GM12878 (cell line): ENCODE measurements around the gene FSHR. TPM values are rescaled to one million over a fixed set of nuclear protein-coding genes. Genes with fewer than 3 reads are reported as not detected.

Experiments used
- ATAC-seq: fragments of 200-7000 bp; cut with Tn5 transposase; 3 replicates; pipeline ENCODE4 v1.9.1; 2020; ENCODE audit warnings: mild to moderate bottlenecking, moderate library complexity
- BruUV-seq: library from RNA; stranded (reverse); fragments of 400-500 nt; replicated peaks from 2 replicates; lab custom pipeline; 2021; lab: Mats Ljungman, UMichigan
- CTCF ChIA-PET: fragments of 300-600 bp; sonication (Branson Sonifier 250); formaldehyde crosslinking; extraction: SDS; loops from one replicate; lab custom pipeline; 2021; ENCODE audit warnings: inconsistent platforms; lab: Yijun Ruan, JAX
- POLR2A ChIA-PET: fragments of 350-600 bp; formaldehyde crosslinking; extraction: SDS; loops from one replicate; lab custom pipeline; 2021; ENCODE audit warnings: inconsistent platforms; lab: Charles Lee
- RAD21 ChIA-PET: fragments of 300-600 bp; sonication (Branson Sonifier 250); formaldehyde crosslinking; loops from one replicate; lab custom pipeline; 2023; ENCODE audit warnings: antibody characterized with exemption; ENCODE audit not compliant: unreplicated experiment; lab: Charles Lee
- SMC1A ChIA-PET: fragments of 300-600 bp; sonication (Branson Sonifier 250); formaldehyde crosslinking; loops from one replicate; lab custom pipeline; 2023; ENCODE audit not compliant: unreplicated experiment, uncharacterized antibody; lab: Charles Lee
- DNase-seq: peaks from one replicate; pipeline ENCODE4 v3.0.0-alpha.2; 2011; ENCODE audit warnings: low read depth, low spot score
- FAIRE-seq: peaks from 3 replicates; lab custom pipeline; 2011; peaks lifted over from hg19 to GRCh38; lab: Jason Lieb, UNC
- H2AFZ ChIP-seq: 2 replicates; pipeline ENCODE4 v1.6.0; 2011; ENCODE audit warnings: low read depth, low read length, control low read depth; ENCODE audit not compliant: control insufficient read depth
- H3K27ac ChIP-seq: 2 replicates; pipeline ENCODE4 v1.5.1; 2011; ENCODE audit warnings: control low read depth; ENCODE audit not compliant: control insufficient read depth, insufficient read depth
- H3K27me3 ChIP-seq, 2 experiments: replicated peaks in 1 of 2; 2 replicates each; pipeline versions ENCODE4 v1.6.0 to v1.6.1; 2011; ENCODE audit warnings: low read length in 1 of 2; ENCODE audit not compliant: control insufficient read depth in 2 of 2, insufficient read depth in 2 of 2
- H3K36me3 ChIP-seq, 2 experiments: 2 replicates each; pipeline ENCODE4 v1.5.1; 2011; ENCODE audit warnings: low read length in 1 of 2; ENCODE audit not compliant: control insufficient read depth in 2 of 2, insufficient read depth in 2 of 2
- H3K4me1 ChIP-seq: 2 replicates; pipeline ENCODE4 v1.6.1; 2011; ENCODE audit warnings: mild to moderate bottlenecking, low read length, moderate library complexity, mixed read lengths; ENCODE audit not compliant: control insufficient read depth, insufficient read depth
- H3K4me2 ChIP-seq: 2 replicates; pipeline ENCODE4 v1.6.0; 2011; ENCODE audit warnings: control low read depth; ENCODE audit not compliant: control insufficient read depth, insufficient read depth
- H3K4me3 ChIP-seq: fragments of 200-600 bp; sonication (generic); 2 replicates; pipeline ENCODE4 v1.5.1; 2016
- H3K79me2 ChIP-seq: 2 replicates; pipeline ENCODE4 v1.6.0; 2011; ENCODE audit warnings: low read length; ENCODE audit not compliant: control insufficient read depth, insufficient read depth
- H3K9ac ChIP-seq: 2 replicates; pipeline ENCODE4 v1.8.0; 2011; ENCODE audit warnings: low read length, control low read depth, mixed read lengths; ENCODE audit not compliant: control insufficient read depth, insufficient read depth
- H3K9me3 ChIP-seq: replicated peaks from 3 replicates; pipeline ENCODE4 v1.5.1; 2011; ENCODE audit warnings: mild to moderate bottlenecking, low read length; ENCODE audit not compliant: control insufficient read depth, insufficient read depth
- H4K20me1 ChIP-seq: 2 replicates; pipeline ENCODE4 v1.6.0; 2011; ENCODE audit not compliant: control insufficient read depth, insufficient read depth
- FOXM1 ChIP-seq: IDR thresholded peaks from 2 replicates; pipeline ENCODE4 v1.6.1; 2012; ENCODE audit warnings: low read depth, mild to moderate bottlenecking, inconsistent platforms, low read length, moderate library complexity
- HDAC6 ChIP-seq: fragments of 200-600 bp; sonication (generic); IDR thresholded peaks from one replicate; pipeline ENCODE4 v1.8.0; 2017; ENCODE audit warnings: antibody characterized with exemption; ENCODE audit not compliant: unreplicated experiment
- KAT2A ChIP-seq: conservative IDR thresholded peaks from 2 replicates; pipeline ENCODE4 v1.6.1; 2011; ENCODE audit warnings: low read depth, low read length; ENCODE audit not compliant: control insufficient read depth
- NBN ChIP-seq: fragments of 450-650 bp; IDR thresholded peaks from 2 replicates; pipeline ENCODE4 v1.6.1; 2016
- NRF1 ChIP-seq: conservative IDR thresholded peaks from 2 replicates; pipeline ENCODE4 v1.6.1; 2011; ENCODE audit warnings: mild to moderate bottlenecking, low read depth, low read length, improper control_type of control experiment
- PML ChIP-seq: IDR thresholded peaks from 2 replicates; pipeline ENCODE4 v1.6.1; 2012; ENCODE audit warnings: low read length, inconsistent platforms
- RFX5 ChIP-seq: IDR thresholded peaks from 2 replicates; pipeline ENCODE4 v1.6.1; 2011; ENCODE audit warnings: low read depth, low read length, improper control_type of control experiment
- SIN3A ChIP-seq: IDR thresholded peaks from 2 replicates; pipeline ENCODE4 v1.6.1; 2012; ENCODE audit warnings: low read depth, low read length, improper control_type of control experiment
- SMAD1 ChIP-seq: fragments of 450-650 bp; IDR thresholded peaks from 2 replicates; pipeline ENCODE4 v1.6.1; 2018; ENCODE audit warnings: mild to moderate bottlenecking, low read depth; ENCODE audit not compliant: partially characterized antibody
- SP1 ChIP-seq: IDR thresholded peaks from one replicate; pipeline ENCODE4 v1.6.1; 2011; ENCODE audit warnings: low read depth, low read length
- SUZ12 ChIP-seq: fragments of 200-600 bp; sonication (generic); IDR thresholded peaks from one replicate; pipeline ENCODE4 v1.6.1; 2018; ENCODE audit warnings: antibody characterized with exemption, mild to moderate bottlenecking; ENCODE audit not compliant: unreplicated experiment
- WRNIP1 ChIP-seq: IDR thresholded peaks from 2 replicates; pipeline ENCODE4 v1.6.1; 2011; ENCODE audit warnings: low read depth, low read length, improper control_type of control experiment, borderline replicate concordance
- ZNF274 ChIP-seq: IDR thresholded peaks from one replicate; pipeline ENCODE4 v1.8.0; 2011; ENCODE audit not compliant: insufficient read length, insufficient read depth
- ZNF622 ChIP-seq: fragments of 450-650 bp; IDR thresholded peaks from 2 replicates; pipeline ENCODE4 v1.6.1; 2017; ENCODE audit warnings: mild to moderate bottlenecking, inconsistent platforms
- WGBS: methylation state at CpG from one replicate; pipeline ENCODE4 v1.1.6; 2016; ENCODE audit warnings: low lambda C conversion rate; ENCODE audit not compliant: insufficient replicate concordance, insufficient coverage; ENCODE audit errors: missing lambda C conversion rate; 5-methylcytosine and 5-hydroxymethylcytosine counted together
- in situ Hi-C: fragments of 300-500 bp; cut with MboI; formaldehyde crosslinking; loops from 9 replicates; pipeline ENCODE4 v1.14.3; 2018; ENCODE audit warnings: mixed read lengths
- intact Hi-C: fragments of 100-400 bp; cut with micrococcal nuclease; formaldehyde crosslinking; loops from one replicate; pipeline ENCODE4 v1.14.2; 2022; ENCODE audit not compliant: unreplicated experiment
- polyA plus RNA-seq, 11 experiments: library from polyadenylated mRNA; depleted of rRNA in 4 of 11; unstranded in 6 of 11; stranded (reverse) in 5 of 11; fragments of >200 nt; fragmentation: Nextera tagmentation in 4 of 11; fragmentation: Illumina TruSeq in 1 of 11; extraction: Ambion mirVana in 4 of 11; extraction: Trizol in 1 of 11; gene quantifications; 1 replicate in 1 of 11; 2 replicates in 10 of 11; pipeline versions ENCODE4 v1.2.1 to v1.2.3, GENCODE V29; 2011 to 2016; ENCODE audit warnings: inconsistent platforms in 2 of 11, missing spikeins in 2 of 11, low read depth in 1 of 11
- total RNA-seq, 4 experiments: library from RNA; depleted of rRNA in 3 of 4; stranded (reverse); fragments of >200 nt in 3 of 4; fragmentation: Illumina TruSeq in 1 of 4; extraction: Trizol in 1 of 4; gene quantifications; 2 replicates each; pipeline versions ENCODE4 v1.2.1 to v1.2.3, GENCODE V29; 2013 to 2021
- TF ChIP-seq, protein P1 (sequence below): fragments of 450-650 bp; IDR thresholded peaks from 2 replicates; pipeline ENCODE4 v1.6.1; 2018; ENCODE audit warnings: borderline replicate concordance, mild to moderate bottlenecking; ENCODE audit not compliant: partially characterized antibody
- TF ChIP-seq, protein P2 (sequence below): fragments of 450-650 bp; formaldehyde crosslinking; IDR thresholded peaks from 2 replicates; pipeline ENCODE4 v1.4.0; 2022; ENCODE audit warnings: mild to moderate bottlenecking, moderate library complexity
- TF ChIP-seq, protein P3 (sequence below): IDR thresholded peaks from 2 replicates; pipeline ENCODE4 v1.6.1; 2011; ENCODE audit warnings: low read depth, mild to moderate bottlenecking, low read length, moderate library complexity, borderline replicate concordance; ENCODE audit errors: extremely low read depth
- TF ChIP-seq, protein P4 (sequence below): fragments of 450-650 bp; IDR thresholded peaks from 2 replicates; pipeline ENCODE4 v1.6.1; 2018; ENCODE audit warnings: mild to moderate bottlenecking, low read depth, moderate library complexity; ENCODE audit not compliant: partially characterized antibody

FSHR gene
- total and polyA plus RNA-seq, 10 of the 15 experiments (the other 5 are each of a cell fraction or from before 2014, with no cell fraction given): not detected

DNA sequence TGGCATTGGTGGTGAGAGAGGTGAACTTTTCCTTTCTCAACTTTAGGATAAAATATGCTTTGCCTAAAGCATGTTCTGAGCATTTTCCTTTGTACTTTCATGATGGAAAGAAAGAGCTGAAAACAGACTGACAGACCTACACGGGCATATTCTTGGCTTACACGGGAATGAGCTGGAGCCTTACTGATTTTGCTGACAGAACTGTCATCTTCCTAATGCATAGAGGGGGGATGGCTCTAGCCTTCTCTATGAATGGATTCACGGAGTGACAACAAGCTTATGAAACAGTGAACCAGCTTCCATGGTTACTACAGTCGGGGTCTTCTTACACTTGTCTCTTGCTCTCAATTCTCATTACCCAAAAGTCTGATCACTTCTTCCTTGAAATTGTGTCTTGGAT, 32.2 kb downstream of the FSHR start:
- WGBS: 3% methylated on average over 4 of the region's 4 CpGs
- ChIA-PET POLR2A (no interaction called here), SMC1A (no interaction called here), CTCF (no interaction called here), RAD21 (no interaction called here)
- Histone ChIP-seq H4K20me1 (no peaks in the 10 kb centered on the region), H3K9me3 (no peaks in the 10 kb centered on the region), H3K27me3 (no peaks in the 10 kb centered on the region), H3K27ac (no peak overlapping the region), H3K79me2 (no peaks in the 10 kb centered on the region), H3K4me1 (no peaks in the 10 kb centered on the region), H3K4me3 (no peak overlapping the region), H3K4me2 (no peak overlapping the region), H3K36me3 (no peaks in the 10 kb centered on the region), H3K9ac (no peak overlapping the region), H2AFZ (no peak overlapping the region)
- intact Hi-C loops: no loop called here
- ATAC-seq (no peak), DNase-seq (no peak), FAIRE-seq (no peak)
- BruUV-seq: no TSS peak
- in situ Hi-C loops: no loop called here
- TF ChIP-seq ZNF274 (no peak), SP1 (no peak), SMAD1 (no peak), SIN3A (no peak), FOXM1 (no peak), NRF1 (no peak), SUZ12 (no peak), RFX5 (no peak), NBN (no peak), WRNIP1 (no peak), HDAC6 (no peak), PML (no peak), KAT2A (no peak), ZNF622 (no peak)
- TF ChIP-seq, protein P1, sequence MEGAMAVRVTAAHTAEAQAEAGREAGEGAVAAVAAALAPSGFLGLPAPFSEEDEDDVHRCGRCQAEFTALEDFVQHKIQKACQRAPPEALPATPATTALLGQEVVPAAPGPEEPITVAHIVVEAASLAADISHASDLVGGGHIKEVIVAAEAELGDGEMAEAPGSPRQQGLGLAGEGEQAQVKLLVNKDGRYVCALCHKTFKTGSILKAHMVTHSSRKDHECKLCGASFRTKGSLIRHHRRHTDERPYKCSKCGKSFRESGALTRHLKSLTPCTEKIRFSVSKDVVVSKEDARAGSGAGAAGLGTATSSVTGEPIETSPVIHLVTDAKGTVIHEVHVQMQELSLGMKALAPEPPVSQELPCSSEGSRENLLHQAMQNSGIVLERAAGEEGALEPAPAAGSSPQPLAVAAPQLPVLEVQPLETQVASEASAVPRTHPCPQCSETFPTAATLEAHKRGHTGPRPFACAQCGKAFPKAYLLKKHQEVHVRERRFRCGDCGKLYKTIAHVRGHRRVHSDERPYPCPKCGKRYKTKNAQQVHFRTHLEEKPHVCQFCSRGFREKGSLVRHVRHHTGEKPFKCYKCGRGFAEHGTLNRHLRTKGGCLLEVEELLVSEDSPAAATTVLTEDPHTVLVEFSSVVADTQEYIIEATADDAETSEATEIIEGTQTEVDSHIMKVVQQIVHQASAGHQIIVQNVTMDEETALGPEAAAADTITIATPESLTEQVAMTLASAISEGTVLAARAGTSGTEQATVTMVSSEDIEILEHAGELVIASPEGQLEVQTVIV: no peak
- TF ChIP-seq, protein P2, sequence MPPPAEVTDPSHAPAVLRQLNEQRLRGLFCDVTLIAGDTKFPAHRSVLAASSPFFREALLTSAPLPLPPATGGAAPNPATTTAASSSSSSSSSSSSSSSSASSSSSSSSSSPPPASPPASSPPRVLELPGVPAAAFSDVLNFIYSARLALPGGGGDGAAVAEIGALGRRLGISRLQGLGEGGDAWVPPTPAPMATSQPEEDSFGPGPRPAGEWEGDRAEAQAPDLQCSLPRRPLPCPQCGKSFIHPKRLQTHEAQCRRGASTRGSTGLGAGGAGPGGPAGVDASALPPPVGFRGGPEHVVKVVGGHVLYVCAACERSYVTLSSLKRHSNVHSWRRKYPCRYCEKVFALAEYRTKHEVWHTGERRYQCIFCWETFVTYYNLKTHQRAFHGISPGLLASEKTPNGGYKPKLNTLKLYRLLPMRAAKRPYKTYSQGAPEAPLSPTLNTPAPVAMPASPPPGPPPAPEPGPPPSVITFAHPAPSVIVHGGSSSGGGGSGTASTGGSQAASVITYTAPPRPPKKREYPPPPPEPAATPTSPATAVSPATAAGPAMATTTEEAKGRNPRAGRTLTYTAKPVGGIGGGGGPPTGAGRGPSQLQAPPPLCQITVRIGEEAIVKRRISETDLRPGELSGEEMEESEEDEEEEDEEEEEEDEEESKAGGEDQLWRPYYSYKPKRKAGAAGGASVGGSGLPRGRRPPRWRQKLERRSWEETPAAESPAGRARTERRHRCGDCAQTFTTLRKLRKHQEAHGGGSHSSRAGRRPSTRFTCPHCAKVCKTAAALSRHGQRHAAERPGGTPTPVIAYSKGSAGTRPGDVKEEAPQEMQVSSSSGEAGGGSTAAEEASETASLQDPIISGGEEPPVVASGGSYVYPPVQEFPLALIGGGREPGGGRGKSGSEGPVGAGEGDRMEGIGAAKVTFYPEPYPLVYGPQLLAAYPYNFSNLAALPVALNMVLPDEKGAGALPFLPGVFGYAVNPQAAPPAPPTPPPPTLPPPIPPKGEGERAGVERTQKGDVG (CRISPR knock-in tag): no peak
- TF ChIP-seq, protein P3, sequence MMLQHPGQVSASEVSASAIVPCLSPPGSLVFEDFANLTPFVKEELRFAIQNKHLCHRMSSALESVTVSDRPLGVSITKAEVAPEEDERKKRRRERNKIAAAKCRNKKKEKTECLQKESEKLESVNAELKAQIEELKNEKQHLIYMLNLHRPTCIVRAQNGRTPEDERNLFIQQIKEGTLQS: no peak
- TF ChIP-seq, protein P4, sequence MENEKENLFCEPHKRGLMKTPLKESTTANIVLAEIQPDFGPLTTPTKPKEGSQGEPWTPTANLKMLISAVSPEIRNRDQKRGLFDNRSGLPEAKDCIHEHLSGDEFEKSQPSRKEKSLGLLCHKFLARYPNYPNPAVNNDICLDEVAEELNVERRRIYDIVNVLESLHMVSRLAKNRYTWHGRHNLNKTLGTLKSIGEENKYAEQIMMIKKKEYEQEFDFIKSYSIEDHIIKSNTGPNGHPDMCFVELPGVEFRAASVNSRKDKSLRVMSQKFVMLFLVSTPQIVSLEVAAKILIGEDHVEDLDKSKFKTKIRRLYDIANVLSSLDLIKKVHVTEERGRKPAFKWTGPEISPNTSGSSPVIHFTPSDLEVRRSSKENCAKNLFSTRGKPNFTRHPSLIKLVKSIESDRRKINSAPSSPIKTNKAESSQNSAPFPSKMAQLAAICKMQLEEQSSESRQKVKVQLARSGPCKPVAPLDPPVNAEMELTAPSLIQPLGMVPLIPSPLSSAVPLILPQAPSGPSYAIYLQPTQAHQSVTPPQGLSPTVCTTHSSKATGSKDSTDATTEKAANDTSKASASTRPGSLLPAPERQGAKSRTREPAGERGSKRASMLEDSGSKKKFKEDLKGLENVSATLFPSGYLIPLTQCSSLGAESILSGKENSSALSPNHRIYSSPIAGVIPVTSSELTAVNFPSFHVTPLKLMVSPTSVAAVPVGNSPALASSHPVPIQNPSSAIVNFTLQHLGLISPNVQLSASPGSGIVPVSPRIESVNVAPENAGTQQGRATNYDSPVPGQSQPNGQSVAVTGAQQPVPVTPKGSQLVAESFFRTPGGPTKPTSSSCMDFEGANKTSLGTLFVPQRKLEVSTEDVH: no peak
